ENCODE measurements around the gene ABCA9. TPM values are rescaled to one million over a fixed set of nuclear protein-coding genes. Genes with fewer than 3 reads are reported as not detected.

The ABCA9 gene
- total RNA-seq, 1 experiment from 2014 or later: not detected

GRCh38 chr17:68937890-68938514 is 122.7 kb downstream of the ABCA9 start:
- ATAC-seq: no peak
- CTCF ChIA-PET: no interaction called here
- Mint-ChIP-seq H3K27me3 (ENCODE audit: low read depth) (no peaks in the 10 kb centered on the region), H3K36me3 (no peaks in the 10 kb centered on the region), H3K9me3 (no peaks in the 10 kb centered on the region), H3K4me1 (no peaks in the 10 kb centered on the region), H3K4me3 (no peak overlapping the region), H3K27ac (no peak overlapping the region)
- TF ChIP-seq EMX1 (CRISPR knock-in tag; IDR thresholded peaks at IDR 0.05) (no peak), FOXJ3 (CRISPR knock-in tag; IDR thresholded peaks at IDR 0.05; ENCODE audit: borderline replicate concordance) (no peak), ZNF232 (CRISPR knock-in tag; IDR thresholded peaks at IDR 0.05) (no peak), KAT7 (CRISPR knock-in tag; IDR thresholded peaks at IDR 0.05; ENCODE audit: borderline replicate concordance) (no peak), NR2C2 (CRISPR knock-in tag; IDR thresholded peaks at IDR 0.05) (no peak), ZNF281 (CRISPR knock-in tag; IDR thresholded peaks at IDR 0.05) (no peak), CTCF (IDR thresholded peaks at IDR 0.05) (no peak), ARID4B (CRISPR knock-in tag; IDR thresholded peaks at IDR 0.05; ENCODE audit: borderline replicate concordance) (no peak), NR3C1 (CRISPR knock-in tag; conservative IDR thresholded peaks at IDR 0.05; ENCODE audit: low read depth) (no peak), HMGXB4 (CRISPR knock-in tag; IDR thresholded peaks at IDR 0.05) (no peak), PREB (CRISPR knock-in tag; IDR thresholded peaks at IDR 0.05; ENCODE audit: borderline replicate concordance) (no peak), MAX (CRISPR knock-in tag; IDR thresholded peaks at IDR 0.05) (no peak), MLX (CRISPR knock-in tag; IDR thresholded peaks at IDR 0.05) (no peak), ZMAT4 (CRISPR knock-in tag; IDR thresholded peaks at IDR 0.05) (no peak), CREB1 (CRISPR knock-in tag; IDR thresholded peaks at IDR 0.05) (no peak), CDX4 (CRISPR knock-in tag; IDR thresholded peaks at IDR 0.05; ENCODE audit: borderline replicate concordance) (no peak), SOX15 (CRISPR knock-in tag; IDR thresholded peaks at IDR 0.05) (no peak), USF1 (CRISPR knock-in tag; IDR thresholded peaks at IDR 0.05) (no peak), TEAD4 (CRISPR knock-in tag; IDR thresholded peaks at IDR 0.05) (no peak)
- DNase-seq (ENCODE audit: low spot score): no peak
- POLR2A ChIA-PET: no interaction called here
